HepG2 (cell line): Measurements from ENCODE around the gene ZNF217. TPM values are rescaled to one million over a fixed set of nuclear protein-coding genes. Genes with fewer than 3 reads are reported as not detected.

Source experiments
- ATAC-seq: fragments of 200-7000 bp; cut with Tn5 transposase; 3 replicates; pipeline ENCODE4 v1.9.1; 2020; ENCODE audit warnings: mild to moderate bottlenecking, moderate library complexity
- BruUV-seq: library from RNA; stranded (reverse); fragments of 400-500 nt; replicated peaks from 2 replicates; lab custom pipeline; 2021; lab: Mats Ljungman, UMichigan
- CTCF ChIA-PET: fragments of 300-600 bp; formaldehyde crosslinking; extraction: SDS; loops from one replicate; lab custom pipeline; 2021; ENCODE audit warnings: low total read pairs, inconsistent platforms, low intra/inter-chr PET ratio; lab: Yijun Ruan, JAX
- POLR2A ChIA-PET: fragments of 350-600 bp; sonication (Branson Sonifier 250); formaldehyde crosslinking; loops from one replicate; lab custom pipeline; 2020; ENCODE audit warnings: antibody characterized with exemption, inconsistent platforms; lab: Yijun Ruan, JAX
- DNase-seq: peaks from one replicate; pipeline ENCODE4 v3.0.0-alpha.2; 2015; ENCODE audit warnings: low spot score
- FAIRE-seq: peaks from 3 replicates; lab custom pipeline; 2011; peaks lifted over from hg19 to GRCh38; lab: Jason Lieb, UNC
- H2AFZ ChIP-seq: one replicate; pipeline ENCODE4 v1.6.1; 2011; ENCODE audit warnings: low read length, inconsistent platforms
- H3K27ac ChIP-seq: fragments of 300-600 bp; 3 replicates; pipeline ENCODE4 v1.8.0; 2011; ENCODE audit warnings: mixed run types, mild to moderate bottlenecking, mixed read lengths, low read length, inconsistent platforms; ENCODE audit not compliant: insufficient read depth; ENCODE audit errors: extremely low read length
- H3K27me3 ChIP-seq, 2 experiments: fragments of 200-600 bp in 1 of 2; 2 replicates in 1 of 2; 3 replicates in 1 of 2; pipeline versions ENCODE4 v1.6.0 to v1.8.0; 2011; ENCODE audit warnings: low read length in 2 of 2, mild to moderate bottlenecking in 2 of 2, moderate library complexity in 2 of 2, inconsistent platforms in 1 of 2; ENCODE audit not compliant: insufficient read depth in 2 of 2, control insufficient read depth in 1 of 2
- H3K36me3 ChIP-seq, 2 experiments: fragments of 200-600 bp in 1 of 2; replicated peaks in 1 of 2; 2 replicates in 1 of 2; 3 replicates in 1 of 2; pipeline versions ENCODE4 v1.5.1 to v1.8.0; 2011; ENCODE audit warnings: low read length in 2 of 2, inconsistent platforms in 1 of 2; ENCODE audit not compliant: insufficient read depth in 2 of 2, control insufficient read depth in 1 of 2
- H3K4me1 ChIP-seq: 2 replicates; pipeline ENCODE4 v1.5.1; 2012; ENCODE audit warnings: low read length, inconsistent platforms; ENCODE audit not compliant: insufficient read depth
- H3K4me2 ChIP-seq: 2 replicates; pipeline ENCODE4 v1.6.0; 2011; ENCODE audit warnings: low read depth, low read length, inconsistent platforms
- H3K4me3 ChIP-seq, 3 experiments: fragments of 200-600 bp in 1 of 3; sonication (generic), shearing (Covaris generic) in 1 of 3; replicated peaks in 1 of 3; 2 replicates each; pipeline ENCODE4 v1.5.1; 2011 to 2016; ENCODE audit warnings: low read length in 3 of 3, inconsistent platforms in 2 of 3, low read depth in 2 of 3, mild to moderate bottlenecking in 2 of 3, control low read depth in 1 of 3, mixed read lengths in 1 of 3; ENCODE audit not compliant: insufficient read depth in 1 of 3
- H3K79me2 ChIP-seq: one replicate; pipeline ENCODE4 v1.6.1; 2011; ENCODE audit warnings: low read length, inconsistent platforms; ENCODE audit not compliant: insufficient read depth
- H3K9ac ChIP-seq: 2 replicates; pipeline ENCODE4 v1.6.0; 2011; ENCODE audit warnings: mild to moderate bottlenecking, low read depth, low read length, inconsistent platforms; ENCODE audit not compliant: insufficient read depth
- H3K9me3 ChIP-seq: 2 replicates; pipeline ENCODE4 v1.5.1; 2012; ENCODE audit warnings: mild to moderate bottlenecking, low read length
- H4K20me1 ChIP-seq: 2 replicates; pipeline ENCODE4 v1.6.0; 2011; ENCODE audit warnings: inconsistent platforms, mild to moderate bottlenecking, low read length, moderate library complexity; ENCODE audit not compliant: insufficient read depth
- AKNA ChIP-seq: sonication (generic); formaldehyde crosslinking; IDR thresholded peaks from 2 replicates; pipeline ENCODE4 v1.4.0; 2020; ENCODE audit warnings: missing genetic modification reagents, borderline replicate concordance
- CHD4 ChIP-seq: fragments of 200-600 bp; sonication (generic); IDR thresholded peaks from 2 replicates; pipeline ENCODE4 v1.7.0; 2017; ENCODE audit warnings: mild to moderate bottlenecking, low read length, borderline replicate concordance
- ETV6 ChIP-seq: sonication (generic); formaldehyde crosslinking; conservative IDR thresholded peaks from 2 replicates; pipeline ENCODE4 v1.4.0; 2020; ENCODE audit warnings: missing genetic modification reagents
- HOXD1 ChIP-seq: sonication (generic); formaldehyde crosslinking; IDR thresholded peaks from 2 replicates; pipeline ENCODE4 v1.5.0; 2020; ENCODE audit warnings: missing genetic modification reagents
- KDM4B ChIP-seq: sonication (generic); formaldehyde crosslinking; IDR thresholded peaks from 2 replicates; pipeline ENCODE4 v1.4.0; 2020; ENCODE audit warnings: missing genetic modification reagents
- PRDM4 ChIP-seq: sonication (generic); formaldehyde crosslinking; IDR thresholded peaks from 2 replicates; pipeline ENCODE4 v1.9.0; 2021; ENCODE audit warnings: missing genetic modification reagents, borderline replicate concordance
- RFX5 ChIP-seq: IDR thresholded peaks from 2 replicates; pipeline ENCODE4 v1.6.1; 2011; ENCODE audit warnings: low read depth, low read length, improper control_type of control experiment
- THAP7 ChIP-seq: sonication (generic); formaldehyde crosslinking; IDR thresholded peaks from 2 replicates; pipeline ENCODE4 v1.8.1; 2023; ENCODE audit warnings: mild to moderate bottlenecking, missing genetic modification reagents
- ZBTB37 ChIP-seq: sonication (generic); formaldehyde crosslinking; IDR thresholded peaks from 2 replicates; pipeline ENCODE4 v1.4.0; 2020; ENCODE audit warnings: mild to moderate bottlenecking, missing genetic modification reagents
- ZC3H4 ChIP-seq: sonication (generic); formaldehyde crosslinking; IDR thresholded peaks from 2 replicates; pipeline ENCODE4 v1.4.0; 2020; ENCODE audit warnings: missing genetic modification reagents, borderline replicate concordance
- ZMYM2 ChIP-seq: sonication (generic); formaldehyde crosslinking; IDR thresholded peaks from 2 replicates; pipeline ENCODE4 v1.8.0; 2022; ENCODE audit warnings: mild to moderate bottlenecking, missing genetic modification reagents
- ZNF207 ChIP-seq: fragments of 450-650 bp; IDR thresholded peaks from 2 replicates; pipeline ENCODE4 v1.6.1; 2016; ENCODE audit warnings: antibody characterized with exemption, borderline replicate concordance
- ZNF558 ChIP-seq: sonication (generic); formaldehyde crosslinking; IDR thresholded peaks from 2 replicates; pipeline ENCODE4 v1.9.0; 2022; ENCODE audit warnings: mild to moderate bottlenecking, missing genetic modification reagents, borderline replicate concordance
- WGBS: methylation state at CpG from one replicate; pipeline ENCODE4 v1.1.6; 2017; ENCODE audit warnings: low lambda C conversion rate; 5-methylcytosine and 5-hydroxymethylcytosine counted together
- in situ Hi-C: cut with HindIII; loops from 2 replicates; pipeline ENCODE4 v1.10.0; 2017; ENCODE audit warnings: low pct_unique_long_range_greater_than_20kb; ENCODE audit not compliant: extremely low pct_ligation_motif_present
- intact Hi-C: fragments of 100-400 bp; cut with micrococcal nuclease; formaldehyde crosslinking; loops from one replicate; pipeline ENCODE4 v1.10.0; 2022; ENCODE audit not compliant: unreplicated experiment
- polyA plus RNA-seq, 8 experiments: library from polyadenylated mRNA; depleted of rRNA in 3 of 8; stranded (reverse) in 7 of 8; unstranded in 1 of 8; fragments of >200 nt; fragmentation: Illumina TruSeq in 4 of 8; extraction: Trizol in 4 of 8; gene quantifications; 2 replicates each; pipeline versions ENCODE4 v1.2.1 to v1.2.3, GENCODE V29; 2011 to 2016; ENCODE audit warnings: low read depth in 4 of 8, missing spikeins in 1 of 8, mixed read lengths in 1 of 8; ENCODE audit not compliant: insufficient read depth in 1 of 8
- total RNA-seq, 5 experiments: library from RNA; depleted of rRNA; stranded (reverse); fragments of >200 nt; fragmentation: Illumina TruSeq; extraction: Trizol; gene quantifications; 2 replicates each; pipeline ENCODE4 v1.2.3, GENCODE V29; 2016; ENCODE audit warnings: low read depth in 1 of 5

The ZNF217 gene
- total and polyA plus RNA-seq, 2 of the 13 experiments (the other 11 are each of a cell fraction or from before 2014, with no cell fraction given) = 22.3 to 29.8 TPM

GRCh38 chr20:53580376-53581111 lies 13.1 kb downstream of the ZNF217 start:
- peak overlapping the region; percentile 1 to 32 (median 29); a peak in 4 of 6 replicates for H3K4me3 ChIP-seq
- peaks cover 82% of the 10 kb centered on the region for H3K4me1 ChIP-seq
- H4K20me1 ChIP-seq = peaks cover 35% of the 10 kb centered on the region
- ATAC-seq = no peak
- FAIRE-seq = no peak
- peaks cover 97% of the 10 kb centered on the region for H3K79me2 ChIP-seq
- intact Hi-C loops (loop anchor here (2.0 kb wide), 1 partner anchor 618 kb away; no protein-coding TSS in a partner anchor), in situ Hi-C loops (no loop called here)
- ChIA-PET CTCF (interaction anchor here (1.2 to 4.5 kb wide), 6 partner anchors 13 to 483 kb away, joined by 3 to 107 read pairs (median 28); partner anchors contain the start of gene ZNF217), POLR2A (interaction anchor here (0.6 to 5.8 kb wide), 25 partner anchors 14 to 1350 kb away, joined by 3 to 164 read pairs (median 9); partner anchors contain the start of gene ZNF217)
- no peak for DNase-seq
- peak overlapping the region; percentile 79 for H3K4me2 ChIP-seq
- H3K9ac ChIP-seq = peak overlapping the region; percentile 46
- no TSS peak for BruUV-seq
- H3K36me3 ChIP-seq = peaks cover 49 to 58% of the 10 kb centered on the region in 2 experiments
- H3K9me3 ChIP-seq = no peaks in the 10 kb centered on the region
- no peaks in the 10 kb centered on the region for H3K27me3 ChIP-seq
- WGBS = 77% methylated on average over 7 of the region's 7 CpGs
- H2AFZ ChIP-seq = no peak overlapping the region
- H3K27ac ChIP-seq = peak overlapping the region; percentile 77
- TF ChIP-seq PRDM4 (CRISPR knock-in tag) (no peak), ZC3H4 (CRISPR knock-in tag) (peak; percentile 19), KDM4B (CRISPR knock-in tag) (no peak), THAP7 (CRISPR knock-in tag) (no peak), AKNA (CRISPR knock-in tag) (0 out of 2 replicates have a peak, but pooled peaks have one; percentile 33), ZNF207 (no peak), HOXD1 (CRISPR knock-in tag) (no peak), ZMYM2 (CRISPR knock-in tag) (no peak), RFX5 (no peak), ETV6 (0 out of 2 replicates have a peak, but pooled peaks have one; percentile 31), CHD4 (no peak), ZNF558 (CRISPR knock-in tag) (no peak), ZBTB37 (CRISPR knock-in tag) (no peak)
